ENCODE results near the gene PNPLA8.

Gene PNPLA8

GRCh38 chr7:108569381-108570145 lies 43.6 kb upstream of the PNPLA8 start, which contains the start of the genes DNAJB9 and THAP5 (continued):
- TF ChIP-seq ZNF518A (tag by site-specific recombination; conservative IDR thresholded peaks at IDR 0.05; ENCODE audit: low read depth) (peak; percentile 61), ZSCAN16 (tag by site-specific recombination; IDR thresholded peaks at IDR 0.05) (no peak), PRDM4 (tag by site-specific recombination; IDR thresholded peaks at IDR 0.05) (no peak), ZNF600 (tag by site-specific recombination; IDR thresholded peaks at IDR 0.05) (peak; percentile 30), ZNF580 (tag by site-specific recombination; IDR thresholded peaks at IDR 0.05) (peak; percentile 100), SETDB1 (IDR thresholded peaks at IDR 0.05; ENCODE audit: insufficient read length, low read length) (peak; percentile 52), GFI1B (tag by site-specific recombination; IDR thresholded peaks at IDR 0.05) (no peak), ZBTB26 (tag by site-specific recombination; optimal IDR thresholded peaks at IDR 0.05) (peak; percentile 53), TRIM28 (IDR thresholded peaks at IDR 0.05; ENCODE audit: borderline replicate concordance, low read length) (no peak; the same call in 1 of the 2 replicates), YY1 (tag by site-specific recombination; IDR thresholded peaks at IDR 0.05) (peak; percentile 8; the same call in 1 of the 2 replicates), ZFP69B (tag by site-specific recombination; IDR thresholded peaks at IDR 0.05) (peak; percentile 62; the same call in 1 of the 2 replicates), ZNF133 (tag by site-specific recombination; IDR thresholded peaks at IDR 0.05) (no peak), SP2 (tag by site-specific recombination; IDR thresholded peaks at IDR 0.05) (peak; percentile 98), ZNF155 (tag by site-specific recombination; IDR thresholded peaks at IDR 0.05) (no peak), ZBTB48 (tag by site-specific recombination; IDR thresholded peaks at IDR 0.05) (peak; percentile 73), ZBTB10 (tag by site-specific recombination; IDR thresholded peaks at IDR 0.05) (peak; percentile 54; the same call in 1 of the 2 replicates), ZNF529 (tag by site-specific recombination; IDR thresholded peaks at IDR 0.05; ENCODE audit: insufficient replicate concordance) (no peak), ZNF391 (tag by site-specific recombination; IDR thresholded peaks at IDR 0.05; ENCODE audit: borderline replicate concordance, low read depth) (peak; percentile 80; the same call in 1 of the 2 replicates), ZSCAN5A (tag by site-specific recombination; IDR thresholded peaks at IDR 0.05) (peak; percentile 49; the same call in 1 of the 2 replicates), ZNF521 (tag by site-specific recombination; IDR thresholded peaks at IDR 0.05) (no peak), ZFHX2 (tag by site-specific recombination; conservative IDR thresholded peaks at IDR 0.05) (0 out of 2 replicates have a peak, but pooled peaks have one; percentile 21), ZNF692 (tag by site-specific recombination; IDR thresholded peaks at IDR 0.05) (peak; percentile 71), ZNF311 (tag by site-specific recombination; IDR thresholded peaks at IDR 0.05; ENCODE audit: borderline replicate concordance) (no peak), ZNF24 (tag by site-specific recombination; IDR thresholded peaks at IDR 0.05) (peak; percentile 38; the same call in 1 of the 2 replicates)

Measured in HEK293 (cell line).